Thymus (tissue), 11 donors: Measurements from ENCODE around the gene C9orf72. TPM values are rescaled to one million over a fixed set of nuclear protein-coding genes. Genes with fewer than 3 reads are reported as not detected.

Experiments used
- DNase-seq, 9 donors: peaks; one replicate each; pipeline ENCODE4 v3.0.0-alpha.2; 2013; ENCODE audit warnings: low spot score in 9 of 9, low read depth in 6 of 9, missing footprints in 1 of 9
- H3K27ac ChIP-seq, 2 donors: one replicate each; pipeline ENCODE4 v1.5.1; 2013; ENCODE audit warnings: control low read depth in 1 of 2, low read depth in 1 of 2, low read length in 1 of 2, mild to moderate bottlenecking in 1 of 2, moderate library complexity in 1 of 2
- H3K27me3 ChIP-seq, 2 donors: one replicate each; pipeline ENCODE4 v1.5.1; 2013; ENCODE audit warnings: low read length in 1 of 2; ENCODE audit not compliant: control insufficient read depth in 2 of 2, insufficient read depth in 1 of 2
- H3K36me3 ChIP-seq, 2 donors: one replicate each; pipeline ENCODE4 v1.5.1; 2013; ENCODE audit warnings: low read length in 1 of 2, mild to moderate bottlenecking in 1 of 2, moderate library complexity in 1 of 2; ENCODE audit not compliant: control insufficient read depth in 2 of 2, insufficient read depth in 2 of 2
- H3K4me1 ChIP-seq, 2 donors: one replicate each; pipeline ENCODE4 v1.5.1; 2013; ENCODE audit warnings: low read length in 2 of 2; ENCODE audit not compliant: control insufficient read depth in 2 of 2, insufficient read depth in 2 of 2
- H3K4me3 ChIP-seq, 2 donors: one replicate each; pipeline ENCODE4 v1.5.1; 2013; ENCODE audit warnings: low read length in 2 of 2, control low read depth in 1 of 2, mild to moderate bottlenecking in 1 of 2
- H3K9me3 ChIP-seq, 2 donors: one replicate each; pipeline ENCODE4 v1.5.1; 2013; ENCODE audit warnings: low read length in 1 of 2, mild to moderate bottlenecking in 1 of 2; ENCODE audit not compliant: control insufficient read depth in 2 of 2, insufficient read depth in 1 of 2
- WGBS: extraction: QIAGEN DNeasy Blood & Tissue Kit; methylation state at CpG from one replicate; pipeline ENCODE4 v1.1.7; 2013; 5-methylcytosine and 5-hydroxymethylcytosine counted together
- polyA plus RNA-seq: library from polyadenylated mRNA; stranded (reverse); fragments of 200-250 nt; gene quantifications from one replicate; pipeline ENCODE4 v1.2.3, GENCODE V29; 2013
- total RNA-seq: library from RNA; stranded (reverse); fragments of 120-200 nt; gene quantifications from one replicate; pipeline ENCODE4 v1.2.4, GENCODE V29; 2013
- donor health status: healthy.

Gene C9orf72
- total and polyA plus RNA-seq, 2 donors, result 18.7 to 38.1 TPM

DNA sequence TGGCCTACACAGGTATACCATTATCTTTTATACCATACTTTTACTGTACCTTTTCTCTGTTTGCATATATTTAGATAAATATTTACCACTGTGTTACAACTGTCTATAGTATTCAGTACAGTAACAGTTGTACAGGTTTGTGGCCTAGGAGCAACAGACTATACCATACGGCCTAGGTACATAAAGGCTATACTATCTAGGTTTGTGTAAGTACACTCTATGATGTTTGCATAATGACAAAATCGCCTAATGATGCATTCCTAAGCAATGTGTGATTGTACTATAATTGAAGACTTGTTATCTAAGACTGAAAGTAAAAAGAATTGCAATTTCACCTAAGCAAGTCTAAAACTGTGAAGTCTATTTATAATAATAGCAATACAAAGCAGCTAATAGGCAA is 3.9 kb downstream of the C9orf72 start:
- no peaks in the 10 kb centered on the region for H3K9me3 ChIP-seq
- H3K27me3 ChIP-seq, result no peaks in the 10 kb centered on the region
- peaks cover 6 to 8% of the 10 kb centered on the region in 2 donors for H3K4me1 ChIP-seq
- no peak for DNase-seq
- WGBS, result 71% methylated on average over 2 of the region's 2 CpGs
- H3K27ac ChIP-seq, result no peak overlapping the region
- peaks cover 0 to 8% of the 10 kb centered on the region in 2 donors for H3K36me3 ChIP-seq
- no peak overlapping the region for H3K4me3 ChIP-seq

DNA sequence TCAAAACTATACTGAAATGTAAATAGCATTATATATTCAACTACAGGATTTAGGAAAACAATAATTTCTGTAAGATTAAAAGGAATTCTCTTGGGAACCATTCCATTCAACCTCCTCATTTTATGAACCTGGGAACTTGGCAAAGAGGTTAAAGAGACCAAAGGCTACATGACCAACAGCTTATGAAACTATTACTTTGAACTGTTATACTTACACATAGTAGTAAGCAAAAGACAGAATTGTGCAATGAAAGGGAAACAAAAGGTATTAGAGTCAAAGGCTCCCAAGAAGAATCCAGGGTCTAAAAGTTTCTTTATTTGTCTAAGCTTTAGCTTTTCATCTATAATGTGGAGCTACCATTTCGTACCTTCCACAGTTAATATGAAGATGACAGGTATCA is 7.2 kb downstream of the C9orf72 start:
- 100% methylated on average over 1 of the region's 1 CpG for WGBS
- Histone ChIP-seq H3K9me3 (no peaks in the 10 kb centered on the region), H3K4me3 (no peak overlapping the region), H3K36me3 (peaks cover 0 to 10% of the 10 kb centered on the region in 2 donors), H3K4me1 (no peaks in the 10 kb centered on the region), H3K27ac (no peak overlapping the region), H3K27me3 (no peaks in the 10 kb centered on the region)
- no peak for DNase-seq

DNA sequence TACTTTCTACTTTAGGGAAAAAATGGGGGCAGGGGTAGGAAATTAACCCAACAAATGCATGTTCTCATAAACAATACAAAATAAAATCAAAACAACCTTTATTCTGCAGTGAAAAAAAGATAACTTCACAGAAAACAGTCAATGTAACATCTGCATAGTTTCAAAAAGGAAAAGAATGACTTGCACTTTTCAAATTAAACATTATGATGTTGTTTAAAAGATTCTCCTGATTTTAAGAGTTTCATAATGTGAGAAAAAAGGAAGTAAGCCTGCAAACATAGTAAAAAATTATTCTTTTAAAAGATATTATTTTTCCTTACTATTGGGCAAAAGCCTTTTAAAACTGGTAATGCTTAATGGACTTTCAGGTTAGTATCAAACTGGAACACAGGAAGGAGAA is 7.6 kb downstream of the C9orf72 start:
- Histone ChIP-seq H3K27ac (no peak overlapping the region), H3K4me1 (no peaks in the 10 kb centered on the region)
- no peak for DNase-seq

DNA sequence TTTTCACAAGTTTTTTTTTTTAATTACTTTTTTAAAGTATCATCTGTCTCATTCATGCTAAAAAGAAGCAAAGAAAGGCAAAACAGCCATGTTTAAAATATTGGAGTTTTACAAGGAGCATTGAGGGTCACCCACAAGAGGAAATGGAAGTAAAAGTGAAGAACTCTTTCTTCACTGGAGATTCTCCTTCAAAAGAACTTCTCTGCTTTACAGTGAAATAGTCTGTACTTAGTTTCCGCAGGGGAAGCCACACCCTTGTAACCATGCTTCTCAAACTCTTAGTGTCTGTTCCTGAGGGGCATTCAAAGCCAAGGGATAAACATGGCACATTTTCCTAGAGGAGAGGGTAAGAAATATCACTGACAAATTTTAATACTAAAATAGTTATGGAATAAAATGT is 8.6 kb downstream of the C9orf72 start:
- peaks cover 0 to 10% of the 10 kb centered on the region in 2 donors for H3K36me3 ChIP-seq
- no peaks in the 10 kb centered on the region for H3K9me3 ChIP-seq
- H3K4me1 ChIP-seq, result no peaks in the 10 kb centered on the region
- no peak overlapping the region for H3K4me3 ChIP-seq
- 47% methylated on average over 1 of the region's 1 CpG for WGBS
- DNase-seq, result no peak
- H3K27ac ChIP-seq, result no peak overlapping the region
- no peaks in the 10 kb centered on the region for H3K27me3 ChIP-seq

More for the DNA sequence above, 7.6 kb downstream of the C9orf72 start:
- Histone ChIP-seq H3K27me3 (no peaks in the 10 kb centered on the region), H3K9me3 (no peaks in the 10 kb centered on the region), H3K4me3 (no peak overlapping the region), H3K36me3 (peaks cover 0 to 10% of the 10 kb centered on the region in 2 donors)

DNA sequence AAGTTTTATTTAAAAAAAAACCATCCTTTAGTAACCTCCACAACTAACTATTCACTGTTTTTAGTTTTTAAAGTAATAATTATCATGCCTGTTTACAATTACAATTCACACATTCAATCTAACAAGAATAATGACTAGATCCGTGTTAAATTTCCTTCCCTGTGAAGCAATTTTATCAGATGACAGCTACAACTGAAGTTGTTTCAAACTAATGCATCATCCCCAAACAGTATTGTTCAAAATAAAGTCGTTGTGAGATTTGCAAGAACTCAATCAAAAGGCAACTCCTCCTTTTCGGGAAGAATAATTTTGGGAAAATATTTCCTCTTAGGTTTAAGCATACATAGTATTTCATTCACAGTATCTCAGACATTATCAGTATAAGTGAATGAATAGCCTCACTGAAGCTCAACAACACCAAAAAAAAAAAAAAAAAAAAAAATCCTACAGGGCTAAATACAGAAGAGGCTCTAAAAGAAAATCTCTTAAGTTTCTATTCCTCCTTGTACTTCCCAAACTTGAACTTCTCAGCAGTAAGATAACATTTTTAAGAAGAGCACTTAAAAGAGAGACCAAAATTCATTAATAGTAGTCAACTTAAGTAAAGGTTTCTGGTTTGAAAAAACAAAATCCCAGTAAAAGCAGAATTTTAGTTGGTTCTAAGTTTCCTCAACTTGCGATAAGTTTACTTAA is 9.4 kb downstream of the C9orf72 start:
- Histone ChIP-seq H3K9me3 (no peaks in the 10 kb centered on the region), H3K27ac (no peak overlapping the region), H3K36me3 (peaks cover 0 to 10% of the 10 kb centered on the region in 2 donors), H3K27me3 (no peaks in the 10 kb centered on the region), H3K4me1 (no peaks in the 10 kb centered on the region), H3K4me3 (no peak overlapping the region)
- no peak for DNase-seq
- 94% methylated on average over 4 of the region's 4 CpGs for WGBS

DNA sequence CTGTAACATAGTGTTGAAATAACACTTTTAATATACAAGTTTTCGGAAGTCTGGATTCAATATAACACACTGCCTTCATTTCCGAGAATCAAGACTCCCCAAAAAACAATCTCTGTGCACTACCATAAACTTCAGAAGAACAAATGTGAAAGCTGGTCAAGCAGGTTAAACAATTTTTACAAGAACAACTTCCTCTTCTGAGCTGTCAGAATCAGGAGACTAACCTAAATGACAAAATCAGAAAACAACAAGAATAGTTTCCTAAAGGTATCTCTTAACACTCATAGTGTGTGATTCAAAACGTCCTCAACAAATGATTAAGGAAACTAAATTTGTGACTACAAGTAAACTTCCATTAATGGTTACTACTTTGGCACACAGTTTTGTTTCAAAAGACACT is 11.6 kb downstream of the C9orf72 start:
- Histone ChIP-seq H3K27me3 (no peaks in the 10 kb centered on the region), H3K27ac (no peak overlapping the region), H3K36me3 (peaks cover 0 to 17% of the 10 kb centered on the region in 2 donors), H3K4me3 (no peak overlapping the region), H3K9me3 (no peaks in the 10 kb centered on the region), H3K4me1 (no peaks in the 10 kb centered on the region)
- 78% methylated on average over 3 of the region's 3 CpGs for WGBS
- no peak for DNase-seq

DNA sequence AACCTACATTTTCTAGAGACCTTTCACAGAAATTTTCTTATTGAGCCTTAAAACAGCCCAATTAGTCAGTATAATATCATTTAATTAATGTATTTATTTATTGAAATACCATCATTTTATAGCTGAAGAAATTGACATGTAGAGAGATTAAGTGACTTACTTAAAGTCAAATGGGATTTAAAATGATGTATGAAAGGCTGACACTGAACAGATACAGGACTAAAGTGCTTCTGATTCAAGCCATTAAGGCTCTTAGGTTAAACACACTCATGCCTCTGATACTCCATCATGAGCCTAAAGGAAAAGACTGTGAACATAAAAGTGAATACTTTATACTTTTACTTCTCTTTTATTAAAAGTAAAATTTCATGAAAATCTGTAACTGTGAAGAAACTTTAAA is 12.8 kb downstream of the C9orf72 start:
- H3K4me3 ChIP-seq, result no peak overlapping the region
- H3K36me3 ChIP-seq, result peaks cover 4 to 18% of the 10 kb centered on the region in 2 donors
- H3K27ac ChIP-seq, result no peak overlapping the region
- H3K9me3 ChIP-seq, result no peaks in the 10 kb centered on the region
- DNase-seq, result no peak
- no peaks in the 10 kb centered on the region for H3K4me1 ChIP-seq
- H3K27me3 ChIP-seq, result no peaks in the 10 kb centered on the region

DNA sequence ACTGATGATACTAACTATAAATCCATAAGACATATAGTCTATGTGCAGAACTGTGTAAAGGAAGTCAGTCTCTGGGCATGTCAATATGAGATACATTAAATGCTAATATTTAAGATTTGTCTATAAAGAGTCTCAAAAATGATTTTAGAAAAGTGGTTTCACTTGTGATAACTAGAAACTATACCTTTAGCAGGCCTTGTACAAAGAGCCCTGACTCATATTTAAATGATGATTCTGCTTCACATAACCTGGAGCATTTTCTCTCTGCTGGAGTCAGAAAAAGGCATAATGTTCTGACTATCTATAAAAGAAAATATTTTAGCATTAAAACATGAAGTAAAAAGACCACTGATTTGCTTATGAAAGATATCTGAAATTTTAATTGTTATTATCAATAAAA is 15.0 kb downstream of the C9orf72 start:
- Histone ChIP-seq H3K9me3 (no peaks in the 10 kb centered on the region), H3K27ac (no peak overlapping the region), H3K36me3 (peaks cover 4 to 31% of the 10 kb centered on the region in 2 donors), H3K4me1 (no peaks in the 10 kb centered on the region), H3K4me3 (no peak overlapping the region), H3K27me3 (no peaks in the 10 kb centered on the region)
- DNase-seq, result no peak

DNA sequence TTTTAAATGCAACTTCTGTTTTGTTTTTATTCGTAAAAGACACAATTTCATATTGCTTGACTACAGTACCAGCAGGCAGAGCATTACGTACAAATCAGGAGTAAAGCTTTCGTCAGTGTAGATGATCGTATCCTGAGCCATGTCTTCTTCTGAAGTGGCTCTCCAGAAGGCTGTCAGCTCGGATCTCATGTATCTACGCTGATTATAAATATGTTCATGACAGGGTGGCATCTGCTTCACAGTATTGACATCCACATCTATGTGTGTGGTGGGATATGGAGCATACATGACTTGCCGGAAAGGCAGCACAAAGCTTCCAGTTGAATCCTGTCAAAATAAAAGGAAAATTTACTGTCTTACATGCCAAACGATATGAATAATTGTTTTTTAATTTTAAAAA is 16.8 kb downstream of the C9orf72 start:
- Histone ChIP-seq H3K4me1 (no peaks in the 10 kb centered on the region), H3K27me3 (no peaks in the 10 kb centered on the region), H3K27ac (no peak overlapping the region), H3K4me3 (no peak overlapping the region), H3K9me3 (no peaks in the 10 kb centered on the region), H3K36me3 (peaks cover 7 to 41% of the 10 kb centered on the region in 2 donors)
- whole genome bisulfite sequencing, result 98% methylated on average over 8 of the region's 8 CpGs
- no peak for DNase-seq
